Measurements from ENCODE around the gene FOXJ3.

Gene FOXJ3

GRCh38 chr1:42290130-42290529 is 44.9 kb downstream of the FOXJ3 start:
- peak; percentile 21 for FAIRE-seq
- TF ChIP-seq, protein P1, sequence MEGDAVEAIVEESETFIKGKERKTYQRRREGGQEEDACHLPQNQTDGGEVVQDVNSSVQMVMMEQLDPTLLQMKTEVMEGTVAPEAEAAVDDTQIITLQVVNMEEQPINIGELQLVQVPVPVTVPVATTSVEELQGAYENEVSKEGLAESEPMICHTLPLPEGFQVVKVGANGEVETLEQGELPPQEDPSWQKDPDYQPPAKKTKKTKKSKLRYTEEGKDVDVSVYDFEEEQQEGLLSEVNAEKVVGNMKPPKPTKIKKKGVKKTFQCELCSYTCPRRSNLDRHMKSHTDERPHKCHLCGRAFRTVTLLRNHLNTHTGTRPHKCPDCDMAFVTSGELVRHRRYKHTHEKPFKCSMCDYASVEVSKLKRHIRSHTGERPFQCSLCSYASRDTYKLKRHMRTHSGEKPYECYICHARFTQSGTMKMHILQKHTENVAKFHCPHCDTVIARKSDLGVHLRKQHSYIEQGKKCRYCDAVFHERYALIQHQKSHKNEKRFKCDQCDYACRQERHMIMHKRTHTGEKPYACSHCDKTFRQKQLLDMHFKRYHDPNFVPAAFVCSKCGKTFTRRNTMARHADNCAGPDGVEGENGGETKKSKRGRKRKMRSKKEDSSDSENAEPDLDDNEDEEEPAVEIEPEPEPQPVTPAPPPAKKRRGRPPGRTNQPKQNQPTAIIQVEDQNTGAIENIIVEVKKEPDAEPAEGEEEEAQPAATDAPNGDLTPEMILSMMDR (IDR thresholded peaks at IDR 0.05; ENCODE audit: insufficient read depth, missing control alignments), result no peak

DNA sequence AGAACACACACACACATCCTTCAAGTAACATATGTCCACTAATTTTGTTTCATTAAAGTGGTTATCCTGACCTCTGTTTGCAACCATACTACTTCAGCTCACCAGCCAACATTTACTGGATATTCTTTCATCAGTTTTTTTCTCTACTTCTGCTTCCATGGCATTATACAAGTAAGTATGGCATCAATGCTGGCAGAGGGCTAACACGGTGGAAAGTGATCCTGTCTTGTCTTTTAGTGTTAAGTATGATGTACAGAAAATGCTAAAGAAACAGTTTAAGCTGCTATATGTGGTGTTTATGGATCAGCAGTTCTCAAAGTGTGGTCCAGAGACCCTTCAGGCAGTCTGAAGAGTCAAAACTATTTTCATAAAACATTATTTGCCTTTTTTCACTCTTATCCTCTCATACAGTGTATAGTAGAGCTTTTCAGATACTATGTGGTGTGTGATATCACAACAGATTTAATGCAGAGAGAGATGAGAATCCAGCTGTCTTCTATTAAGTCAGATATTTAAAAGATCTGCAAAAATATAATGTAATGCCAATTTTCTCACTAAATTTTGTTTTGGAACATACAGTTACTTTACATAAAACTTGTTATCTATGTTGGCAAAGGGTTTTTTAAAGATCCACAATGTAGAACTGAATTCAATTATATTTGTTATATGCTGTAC is 46.6 kb downstream of the FOXJ3 start:
- TF ChIP-seq, protein P1 (IDR thresholded peaks at IDR 0.05; ENCODE audit: insufficient read depth, missing control alignments), result no peak
- no peak for DNase-seq (ENCODE audit: insufficient read length, low spot score)
- FAIRE-seq, result no peak

More at GRCh38 chr1:42290130-42290529, 44.9 kb downstream of the FOXJ3 start:
- no peak for DNase-seq (ENCODE audit: insufficient read length, low spot score)

- TF ChIP-seq, protein P1 (IDR thresholded peaks at IDR 0.05; ENCODE audit: insufficient read depth, missing control alignments), result no peak
- DNase-seq (ENCODE audit: insufficient read length, low spot score), result no peak
- no peak for FAIRE-seq
Measured at GRCh38 chr1:42282867-42283583, 52.0 kb downstream of the FOXJ3 start.

- FAIRE-seq (no peak), DNase-seq (ENCODE audit: insufficient read length, low spot score) (no peak)
- TF ChIP-seq, protein P1 (IDR thresholded peaks at IDR 0.05; ENCODE audit: insufficient read depth, missing control alignments), result no peak
Measured at GRCh38 chr1:42282024-42282579, 52.9 kb downstream of the FOXJ3 start.

DNA sequence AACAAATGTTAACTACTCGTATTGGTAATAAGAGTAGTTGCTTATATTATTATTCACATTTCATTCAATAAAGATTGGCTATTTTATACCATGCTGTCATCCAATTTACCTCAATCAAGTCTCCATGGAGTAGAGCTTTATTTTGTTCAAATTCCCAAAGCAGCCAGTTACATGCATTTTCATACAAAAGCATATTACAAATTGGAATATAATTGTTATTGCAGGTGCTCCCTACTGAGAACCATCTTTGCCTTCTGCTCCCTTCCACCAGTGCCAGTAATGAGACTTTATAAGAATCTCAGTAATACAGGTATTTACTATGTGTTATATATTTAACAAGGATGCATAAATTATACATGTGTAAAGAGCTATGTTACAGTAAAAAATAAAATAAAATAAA is 54.2 kb downstream of the FOXJ3 start:
- FAIRE-seq, result no peak
- no peak for DNase-seq (ENCODE audit: insufficient read length, low spot score)

GRCh38 chr1:42279055-42279454 is 56.0 kb downstream of the FOXJ3 start:
- FAIRE-seq, result no peak
- no peak for DNase-seq (ENCODE audit: insufficient read length, low spot score)
- TF ChIP-seq, protein P1 (IDR thresholded peaks at IDR 0.05; ENCODE audit: insufficient read depth, missing control alignments), result no peak

More for the DNA sequence above, 54.2 kb downstream of the FOXJ3 start:
- TF ChIP-seq, protein P1 (IDR thresholded peaks at IDR 0.05; ENCODE audit: insufficient read depth, missing control alignments), result no peak
